ENCODE data around the gene PCDHGA5.

DNA sequence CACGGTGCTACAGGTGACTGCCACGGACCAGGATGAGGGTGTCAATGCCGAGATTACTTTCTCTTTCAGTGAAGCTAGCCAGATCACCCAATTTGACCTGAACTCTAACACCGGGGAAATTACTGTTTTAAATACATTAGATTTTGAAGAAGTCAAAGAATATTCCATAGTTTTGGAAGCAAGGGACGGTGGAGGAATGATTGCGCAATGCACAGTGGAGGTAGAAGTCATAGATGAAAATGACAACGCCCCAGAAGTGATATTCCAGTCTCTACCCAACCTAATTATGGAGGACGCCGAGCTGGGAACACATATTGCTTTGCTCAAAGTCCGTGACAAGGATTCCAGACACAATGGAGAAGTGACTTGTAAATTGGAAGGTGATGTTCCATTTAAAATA is 24.7 kb downstream of the PCDHGA5 start:
- TF ChIP-seq, protein P1, sequence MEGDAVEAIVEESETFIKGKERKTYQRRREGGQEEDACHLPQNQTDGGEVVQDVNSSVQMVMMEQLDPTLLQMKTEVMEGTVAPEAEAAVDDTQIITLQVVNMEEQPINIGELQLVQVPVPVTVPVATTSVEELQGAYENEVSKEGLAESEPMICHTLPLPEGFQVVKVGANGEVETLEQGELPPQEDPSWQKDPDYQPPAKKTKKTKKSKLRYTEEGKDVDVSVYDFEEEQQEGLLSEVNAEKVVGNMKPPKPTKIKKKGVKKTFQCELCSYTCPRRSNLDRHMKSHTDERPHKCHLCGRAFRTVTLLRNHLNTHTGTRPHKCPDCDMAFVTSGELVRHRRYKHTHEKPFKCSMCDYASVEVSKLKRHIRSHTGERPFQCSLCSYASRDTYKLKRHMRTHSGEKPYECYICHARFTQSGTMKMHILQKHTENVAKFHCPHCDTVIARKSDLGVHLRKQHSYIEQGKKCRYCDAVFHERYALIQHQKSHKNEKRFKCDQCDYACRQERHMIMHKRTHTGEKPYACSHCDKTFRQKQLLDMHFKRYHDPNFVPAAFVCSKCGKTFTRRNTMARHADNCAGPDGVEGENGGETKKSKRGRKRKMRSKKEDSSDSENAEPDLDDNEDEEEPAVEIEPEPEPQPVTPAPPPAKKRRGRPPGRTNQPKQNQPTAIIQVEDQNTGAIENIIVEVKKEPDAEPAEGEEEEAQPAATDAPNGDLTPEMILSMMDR (IDR thresholded peaks at IDR 0.05) = no peak
- no peak for TF ChIP-seq POLR2A (IDR thresholded peaks at IDR 0.05)

Measured in testis (tissue), 2 donors.